HepG2 (cell line): ENCODE results near the gene ACSM6. TPM values are rescaled to one million over a fixed set of nuclear protein-coding genes. Genes with fewer than 3 reads are reported as not detected.

Experiments
- CEBPZ ChIP-seq: IDR thresholded peaks from 2 replicates; pipeline ENCODE4 v1.6.1; 2012; ENCODE audit warnings: low read length, improper control_type of control experiment
- HNF4G ChIP-seq, 2 experiments: sonication (generic) in 1 of 2; formaldehyde crosslinking in 1 of 2; IDR thresholded peaks; 2 replicates each; pipeline versions ENCODE4 v1.4.0 to v1.6.1; 2011 to 2020; ENCODE audit warnings: borderline replicate concordance in 2 of 2, low read depth in 2 of 2, mild to moderate bottlenecking in 2 of 2, low read length in 1 of 2, missing genetic modification reagents in 1 of 2, moderate library complexity in 1 of 2
- MYNN ChIP-seq: sonication (generic); formaldehyde crosslinking; IDR thresholded peaks from 2 replicates; pipeline ENCODE4 v1.4.0; 2020; ENCODE audit warnings: mild to moderate bottlenecking, low read depth, missing genetic modification reagents
- NFIC ChIP-seq: IDR thresholded peaks from 2 replicates; pipeline ENCODE4 v1.6.1; 2012; ENCODE audit warnings: mild to moderate bottlenecking, low read length, inconsistent platforms
- RORA ChIP-seq: sonication (generic); formaldehyde crosslinking; IDR thresholded peaks from 2 replicates; pipeline ENCODE4 v1.5.0; 2020; ENCODE audit warnings: mild to moderate bottlenecking, missing genetic modification reagents, moderate library complexity
- TEAD3 ChIP-seq: optimal IDR thresholded peaks from 2 replicates; pipeline ENCODE3; 2016; ENCODE audit warnings: borderline replicate concordance
- ZBTB37 ChIP-seq: sonication (generic); formaldehyde crosslinking; IDR thresholded peaks from 2 replicates; pipeline ENCODE4 v1.4.0; 2020; ENCODE audit warnings: mild to moderate bottlenecking, missing genetic modification reagents
- ZFP1 ChIP-seq: IDR thresholded peaks from 2 replicates; pipeline ENCODE4 v1.6.1; 2016
- ZFY ChIP-seq: sonication (generic); formaldehyde crosslinking; IDR thresholded peaks from 2 replicates; pipeline ENCODE4 v1.4.0; 2020; ENCODE audit warnings: missing genetic modification reagents
- ZNF160 ChIP-seq: sonication (generic); formaldehyde crosslinking; IDR thresholded peaks from 2 replicates; pipeline ENCODE4 v1.8.0; 2022; ENCODE audit warnings: mild to moderate bottlenecking, inconsistent platforms, missing genetic modification reagents
- ZNF446 ChIP-seq: sonication (generic); formaldehyde crosslinking; IDR thresholded peaks from 2 replicates; pipeline ENCODE4 v1.5.0; 2020; ENCODE audit warnings: mild to moderate bottlenecking, missing genetic modification reagents
- ZNF484 ChIP-seq: sonication (generic); formaldehyde crosslinking; IDR thresholded peaks from 2 replicates; pipeline ENCODE4 v1.5.1; 2020; ENCODE audit warnings: mild to moderate bottlenecking, low read depth, missing genetic modification reagents, borderline replicate concordance
- ZNF569 ChIP-seq: sonication (generic); formaldehyde crosslinking; IDR thresholded peaks from 2 replicates; pipeline ENCODE4 v1.5.0; 2020; ENCODE audit warnings: mild to moderate bottlenecking, missing genetic modification reagents, moderate library complexity, borderline replicate concordance
- ZSCAN30 ChIP-seq: sonication (generic); formaldehyde crosslinking; IDR thresholded peaks from 2 replicates; pipeline ENCODE4 v1.5.0; 2020; ENCODE audit warnings: mild to moderate bottlenecking, missing genetic modification reagents
- polyA plus RNA-seq, 8 experiments: library from polyadenylated mRNA; depleted of rRNA in 3 of 8; stranded (reverse) in 7 of 8; unstranded in 1 of 8; fragments of >200 nt; fragmentation: Illumina TruSeq in 4 of 8; extraction: Trizol in 4 of 8; gene quantifications; 2 replicates each; pipeline versions ENCODE4 v1.2.1 to v1.2.3, GENCODE V29; 2011 to 2016; ENCODE audit warnings: low read depth in 4 of 8, missing spikeins in 1 of 8, mixed read lengths in 1 of 8; ENCODE audit not compliant: insufficient read depth in 1 of 8
- total RNA-seq, 5 experiments: library from RNA; depleted of rRNA; stranded (reverse); fragments of >200 nt; fragmentation: Illumina TruSeq; extraction: Trizol; gene quantifications; 2 replicates each; pipeline ENCODE4 v1.2.3, GENCODE V29; 2016; ENCODE audit warnings: low read depth in 1 of 5
- TF ChIP-seq, protein P1 (sequence below): IDR thresholded peaks from 2 replicates; pipeline ENCODE4 v1.4.0; 2020; ENCODE audit warnings: mild to moderate bottlenecking, missing genetic modification reagents
- TF ChIP-seq, protein P2 (sequence below): sonication (generic); formaldehyde crosslinking; IDR thresholded peaks from 2 replicates; pipeline ENCODE4 v1.8.1; 2023; ENCODE audit warnings: missing genetic modification reagents, mild to moderate bottlenecking, borderline replicate concordance

Gene ACSM6
- total and polyA plus RNA-seq, 2 of the 13 experiments (the other 11 are each of a cell fraction or from before 2014, with no cell fraction given), result not detected

DNA sequence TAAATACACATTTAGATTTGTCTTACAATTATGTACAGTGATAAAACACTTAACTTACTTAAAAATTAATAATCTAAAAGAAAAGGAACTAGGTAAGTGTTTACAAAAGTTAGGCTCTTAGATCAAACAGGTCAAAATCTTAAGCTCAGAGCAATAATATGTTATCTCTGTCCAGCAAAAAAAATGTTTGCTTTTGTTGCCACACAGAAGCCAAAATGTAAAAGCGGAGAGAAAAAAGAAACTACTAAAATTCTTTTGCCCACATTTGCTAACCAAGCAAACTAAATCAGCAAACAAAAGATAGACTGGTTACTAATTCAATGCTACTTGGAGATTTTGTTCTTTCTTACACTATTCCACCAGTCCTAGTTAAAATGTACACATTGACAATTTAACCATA is 15.2 kb upstream of the ACSM6 start (continued):
- TF ChIP-seq, protein P1, sequence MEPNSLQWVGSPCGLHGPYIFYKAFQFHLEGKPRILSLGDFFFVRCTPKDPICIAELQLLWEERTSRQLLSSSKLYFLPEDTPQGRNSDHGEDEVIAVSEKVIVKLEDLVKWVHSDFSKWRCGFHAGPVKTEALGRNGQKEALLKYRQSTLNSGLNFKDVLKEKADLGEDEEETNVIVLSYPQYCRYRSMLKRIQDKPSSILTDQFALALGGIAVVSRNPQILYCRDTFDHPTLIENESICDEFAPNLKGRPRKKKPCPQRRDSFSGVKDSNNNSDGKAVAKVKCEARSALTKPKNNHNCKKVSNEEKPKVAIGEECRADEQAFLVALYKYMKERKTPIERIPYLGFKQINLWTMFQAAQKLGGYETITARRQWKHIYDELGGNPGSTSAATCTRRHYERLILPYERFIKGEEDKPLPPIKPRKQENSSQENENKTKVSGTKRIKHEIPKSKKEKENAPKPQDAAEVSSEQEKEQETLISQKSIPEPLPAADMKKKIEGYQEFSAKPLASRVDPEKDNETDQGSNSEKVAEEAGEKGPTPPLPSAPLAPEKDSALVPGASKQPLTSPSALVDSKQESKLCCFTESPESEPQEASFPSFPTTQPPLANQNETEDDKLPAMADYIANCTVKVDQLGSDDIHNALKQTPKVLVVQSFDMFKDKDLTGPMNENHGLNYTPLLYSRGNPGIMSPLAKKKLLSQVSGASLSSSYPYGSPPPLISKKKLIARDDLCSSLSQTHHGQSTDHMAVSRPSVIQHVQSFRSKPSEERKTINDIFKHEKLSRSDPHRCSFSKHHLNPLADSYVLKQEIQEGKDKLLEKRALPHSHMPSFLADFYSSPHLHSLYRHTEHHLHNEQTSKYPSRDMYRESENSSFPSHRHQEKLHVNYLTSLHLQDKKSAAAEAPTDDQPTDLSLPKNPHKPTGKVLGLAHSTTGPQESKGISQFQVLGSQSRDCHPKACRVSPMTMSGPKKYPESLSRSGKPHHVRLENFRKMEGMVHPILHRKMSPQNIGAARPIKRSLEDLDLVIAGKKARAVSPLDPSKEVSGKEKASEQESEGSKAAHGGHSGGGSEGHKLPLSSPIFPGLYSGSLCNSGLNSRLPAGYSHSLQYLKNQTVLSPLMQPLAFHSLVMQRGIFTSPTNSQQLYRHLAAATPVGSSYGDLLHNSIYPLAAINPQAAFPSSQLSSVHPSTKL (CRISPR knock-in tag), result peak; percentile 82
- TF ChIP-seq NFIC, result peak; percentile 89
- TF ChIP-seq, protein P2, sequence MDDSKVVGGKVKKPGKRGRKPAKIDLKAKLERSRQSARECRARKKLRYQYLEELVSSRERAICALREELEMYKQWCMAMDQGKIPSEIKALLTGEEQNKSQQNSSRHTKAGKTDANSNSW (CRISPR knock-in tag), result no peak
- TF ChIP-seq HNF4G (IDR thresholded peaks at IDR 0.05; ENCODE audit: borderline replicate concordance, low read depth, low read length), result peak; percentile 44; the same call in 1 of the 2 replicates
- TF ChIP-seq HNF4G (CRISPR knock-in tag; IDR thresholded peaks at IDR 0.05; ENCODE audit: borderline replicate concordance, low read depth), result no peak
- TF ChIP-seq ZFY (CRISPR knock-in tag), result no peak
- TF ChIP-seq TEAD3 (CRISPR knock-in tag), result peak; percentile 17
- TF ChIP-seq ZFP1, result no peak
- TF ChIP-seq RORA, result no peak
- no peak for TF ChIP-seq ZNF446 (CRISPR knock-in tag)
- TF ChIP-seq ZNF484 (CRISPR knock-in tag), result no peak
- TF ChIP-seq ZNF569 (CRISPR knock-in tag), result no peak
- TF ChIP-seq ZBTB37 (CRISPR knock-in tag), result peak; percentile 80
- no peak for TF ChIP-seq CEBPZ
- TF ChIP-seq ZSCAN30 (CRISPR knock-in tag), result no peak
- TF ChIP-seq MYNN (CRISPR knock-in tag), result no peak
- no peak for TF ChIP-seq ZNF160 (CRISPR knock-in tag)
